GM12865 (cell line): ENCODE results near the gene PDC.
A peak's percentile ranks its signal among the peaks of the same experiment; 100 is the strongest.

Experiments
- DNase-seq: peaks from one replicate; pipeline ENCODE4 v3.0.0; 2010; ENCODE audit warnings: low read depth
- H3K4me3 ChIP-seq: 2 replicates; pipeline ENCODE4 v1.5.1; 2011; ENCODE audit warnings: mild to moderate bottlenecking, low read depth, low read length, control low read depth
- TF ChIP-seq, protein P1 (sequence below): IDR thresholded peaks from 2 replicates; pipeline ENCODE4 v1.5.1; 2011; ENCODE audit warnings: low read length, control low read depth, low read depth, inconsistent platforms; ENCODE audit not compliant: insufficient read depth; ENCODE audit errors: missing control alignments

Gene PDC

DNA sequence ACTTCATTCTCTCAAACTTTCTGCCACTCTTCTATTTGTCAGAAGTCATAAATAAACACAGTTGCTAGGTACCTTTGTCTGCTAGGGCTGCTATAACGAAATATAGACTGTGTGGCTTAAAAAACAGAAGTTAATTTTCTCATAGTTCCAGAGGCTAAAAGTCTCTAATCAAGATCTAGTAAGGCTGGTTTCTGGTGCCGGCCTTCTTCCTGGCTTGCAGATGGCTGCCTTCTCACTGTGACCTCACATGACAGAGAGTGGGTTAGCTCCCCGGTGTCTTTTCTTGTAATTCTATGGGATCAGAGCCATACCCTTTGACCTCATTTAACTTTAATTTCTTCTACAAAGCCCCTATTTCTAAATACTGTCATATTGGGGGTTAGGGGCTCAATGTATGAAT is 5.9 kb downstream of the PDC start:
- no peak for DNase-seq
- TF ChIP-seq, protein P1, sequence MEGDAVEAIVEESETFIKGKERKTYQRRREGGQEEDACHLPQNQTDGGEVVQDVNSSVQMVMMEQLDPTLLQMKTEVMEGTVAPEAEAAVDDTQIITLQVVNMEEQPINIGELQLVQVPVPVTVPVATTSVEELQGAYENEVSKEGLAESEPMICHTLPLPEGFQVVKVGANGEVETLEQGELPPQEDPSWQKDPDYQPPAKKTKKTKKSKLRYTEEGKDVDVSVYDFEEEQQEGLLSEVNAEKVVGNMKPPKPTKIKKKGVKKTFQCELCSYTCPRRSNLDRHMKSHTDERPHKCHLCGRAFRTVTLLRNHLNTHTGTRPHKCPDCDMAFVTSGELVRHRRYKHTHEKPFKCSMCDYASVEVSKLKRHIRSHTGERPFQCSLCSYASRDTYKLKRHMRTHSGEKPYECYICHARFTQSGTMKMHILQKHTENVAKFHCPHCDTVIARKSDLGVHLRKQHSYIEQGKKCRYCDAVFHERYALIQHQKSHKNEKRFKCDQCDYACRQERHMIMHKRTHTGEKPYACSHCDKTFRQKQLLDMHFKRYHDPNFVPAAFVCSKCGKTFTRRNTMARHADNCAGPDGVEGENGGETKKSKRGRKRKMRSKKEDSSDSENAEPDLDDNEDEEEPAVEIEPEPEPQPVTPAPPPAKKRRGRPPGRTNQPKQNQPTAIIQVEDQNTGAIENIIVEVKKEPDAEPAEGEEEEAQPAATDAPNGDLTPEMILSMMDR = no peak
- no peak overlapping the region for H3K4me3 ChIP-seq

GRCh38 chr1:186446152-186446551 is 14.8 kb downstream of the PDC start:
- TF ChIP-seq, protein P1 = no peak
- no peak for DNase-seq

DNA sequence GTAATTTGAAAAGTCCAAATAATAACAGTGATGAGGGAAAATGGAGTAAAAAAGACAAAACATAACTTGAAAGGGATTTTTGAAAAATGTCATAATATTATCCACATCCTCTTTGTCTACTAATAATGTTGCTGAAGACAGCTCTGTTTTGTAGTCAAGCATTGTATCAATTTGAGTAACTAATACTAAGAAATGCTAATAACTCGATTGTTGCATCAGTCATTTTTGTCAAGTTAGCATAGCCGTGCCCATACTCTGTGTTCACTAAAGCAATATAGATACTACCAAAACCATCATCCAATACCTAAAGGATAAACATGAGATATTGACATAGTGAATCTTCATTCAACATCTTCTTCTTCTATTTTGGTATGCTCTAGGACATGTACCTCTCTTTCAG is 17.3 kb downstream of the PDC start:
- no peak overlapping the region for H3K4me3 ChIP-seq
- peak; percentile 9 for DNase-seq
- TF ChIP-seq, protein P1 = no peak

More at GRCh38 chr1:186446152-186446551, 14.8 kb downstream of the PDC start:
- no peak overlapping the region for H3K4me3 ChIP-seq

- DNase-seq = no peak
- TF ChIP-seq, protein P1 = no peak
- H3K4me3 ChIP-seq = no peak overlapping the region
Observed at GRCh38 chr1:186442651-186443375, 18.1 kb downstream of the PDC start.

GRCh38 chr1:186440584-186440983 is 20.3 kb downstream of the PDC start:
- TF ChIP-seq, protein P1 = no peak
- no peak for DNase-seq
- no peak overlapping the region for H3K4me3 ChIP-seq

GRCh38 chr1:186438567-186438966 is 22.3 kb downstream of the PDC start:
- no peak overlapping the region for H3K4me3 ChIP-seq

More at GRCh38 chr1:186438567-186438966, 22.3 kb downstream of the PDC start:
- no peak for DNase-seq
- TF ChIP-seq, protein P1 = no peak
